Stimulated activated naive CD8-positive, alpha-beta T cell treated with anti-CD3 and anti-CD28 coated beads, Interleukin-15, Interleukin-2, amounts not matched to agents 100 ng/mL and 50 ng/mL, for 24 hours (primary cell): Measurements from ENCODE around the gene HLA-DRB5.
"Not testable (repeated sequence)": the region's sequence is repeated elsewhere in the genome, so short reads cannot be mapped to it uniquely, and the experiment has no call there.

Source experiments
- H3K27ac Mint-ChIP-seq: one replicate; pipeline ENCODE4 v1.8.0; 2021; ENCODE audit warnings: mild to moderate bottlenecking, mixed read lengths
- H3K27me3 Mint-ChIP-seq: one replicate; pipeline ENCODE4 v1.8.0; 2021; ENCODE audit warnings: mixed read lengths
- H3K36me3 Mint-ChIP-seq: one replicate; pipeline ENCODE4 v1.8.0; 2021; ENCODE audit warnings: low read depth, mixed read lengths
- H3K4me1 Mint-ChIP-seq: one replicate; pipeline ENCODE4 v1.8.0; 2021; ENCODE audit warnings: low read depth, mixed read lengths
- H3K4me3 Mint-ChIP-seq: one replicate; pipeline ENCODE4 v1.8.0; 2021; ENCODE audit warnings: mild to moderate bottlenecking, mixed read lengths
- H3K9me3 Mint-ChIP-seq: one replicate; pipeline ENCODE4 v1.8.0; 2021; ENCODE audit warnings: mixed read lengths

HLA-DRB5 gene

GRCh38 chr6:32473376-32474348 is 56.4 kb downstream of the HLA-DRB5 start:
- H3K9me3 Mint-ChIP-seq = not testable (repeated sequence)
- Mint-ChIP-seq H3K27ac (peak overlapping the region; percentile 83), H3K27me3 (peaks cover 23% of the 10 kb centered on the region)

GRCh38 chr6:32472781-32473375 is 57.2 kb downstream of the HLA-DRB5 start:
- no peaks in the 10 kb centered on the region for H3K9me3 Mint-ChIP-seq
- peaks cover 8% of the 10 kb centered on the region for H3K4me1 Mint-ChIP-seq
- H3K36me3 Mint-ChIP-seq = no peaks in the 10 kb centered on the region
- no peak overlapping the region for H3K27ac Mint-ChIP-seq
- peaks cover 26% of the 10 kb centered on the region for H3K27me3 Mint-ChIP-seq
- H3K4me3 Mint-ChIP-seq = peak overlapping the region; percentile 24

More at GRCh38 chr6:32473376-32474348, 56.4 kb downstream of the HLA-DRB5 start:
- H3K4me1 Mint-ChIP-seq, H3K36me3 Mint-ChIP-seq: not testable (repeated sequence)
- peak overlapping the region; percentile 56 for H3K4me3 Mint-ChIP-seq

GRCh38 chr6:32467743-32468503 is 62.2 kb downstream of the HLA-DRB5 start:
- H3K36me3 Mint-ChIP-seq, H3K4me1 Mint-ChIP-seq, H3K4me3 Mint-ChIP-seq, H3K27ac Mint-ChIP-seq: not testable (repeated sequence)
- Mint-ChIP-seq H3K27me3 (peaks cover 35% of the 10 kb centered on the region), H3K9me3 (peaks cover 12% of the 10 kb centered on the region)
